Gastroesophageal sphincter (tissue), 3 donors: Measurements from ENCODE around the gene RPL19.

Source experiments
- POLR2A ChIP-seq, 2 donors: fragments of 450-650 bp; IDR thresholded peaks; one replicate each; pipeline ENCODE4 v1.6.1; 2017; ENCODE audit warnings: antibody characterized with exemption in 2 of 2, mild to moderate bottlenecking in 2 of 2, moderate library complexity in 1 of 2
- TF ChIP-seq, protein P1 (sequence below), 4 experiments: fragments of 200-600 bp in 2 of 4; fragments of 450-650 bp in 2 of 4; sonication (generic) in 1 of 4; IDR thresholded peaks; one replicate each; pipeline ENCODE4 v1.5.1; 2017 to 2019; ENCODE audit warnings: antibody characterized with exemption in 4 of 4, mild to moderate bottlenecking in 2 of 4, moderate library complexity in 2 of 4

DNA sequence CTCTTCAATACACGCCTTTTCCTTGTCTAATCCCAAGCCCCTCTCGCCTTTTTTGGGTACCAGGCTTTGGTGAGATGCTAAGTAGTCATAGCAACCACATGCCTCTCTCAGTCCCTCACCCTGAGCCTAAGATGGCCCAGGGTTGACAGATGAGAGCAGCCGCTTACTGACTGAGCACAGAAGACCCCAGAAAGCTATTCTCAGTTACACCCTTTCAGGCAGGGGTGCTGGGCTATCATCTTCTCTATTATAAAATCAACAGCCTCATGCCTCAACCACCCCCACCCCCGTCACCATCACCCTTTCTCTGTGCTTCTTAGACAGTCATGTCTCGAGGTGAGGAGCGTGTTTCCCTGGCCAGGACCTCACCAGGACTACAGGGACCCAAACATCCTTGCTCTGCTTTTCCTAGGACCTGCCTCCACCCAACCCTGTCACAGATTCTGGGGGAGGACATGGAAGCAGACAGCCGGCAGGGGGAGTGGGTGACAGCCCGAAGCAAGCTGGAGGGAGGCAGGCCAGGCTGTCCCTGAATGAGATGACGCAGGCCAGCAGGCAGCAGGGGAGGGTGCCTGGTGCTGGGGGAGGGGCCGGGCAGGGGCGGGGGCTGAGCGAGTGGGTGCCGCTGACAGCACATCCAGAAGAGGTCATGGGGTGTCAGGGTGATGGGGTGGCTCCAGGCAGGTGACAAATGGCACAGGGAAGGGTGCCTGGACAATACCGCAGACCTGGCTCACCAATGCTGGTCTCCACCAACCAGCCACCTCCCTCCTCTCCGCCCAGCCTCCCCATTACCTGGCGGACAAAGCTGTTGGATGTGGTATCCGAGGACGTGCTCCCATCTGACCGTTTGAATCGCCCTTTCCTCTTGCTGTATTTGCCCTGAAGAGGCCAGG is 5.7 kb upstream of the RPL19 start:
- TF ChIP-seq, protein P1, sequence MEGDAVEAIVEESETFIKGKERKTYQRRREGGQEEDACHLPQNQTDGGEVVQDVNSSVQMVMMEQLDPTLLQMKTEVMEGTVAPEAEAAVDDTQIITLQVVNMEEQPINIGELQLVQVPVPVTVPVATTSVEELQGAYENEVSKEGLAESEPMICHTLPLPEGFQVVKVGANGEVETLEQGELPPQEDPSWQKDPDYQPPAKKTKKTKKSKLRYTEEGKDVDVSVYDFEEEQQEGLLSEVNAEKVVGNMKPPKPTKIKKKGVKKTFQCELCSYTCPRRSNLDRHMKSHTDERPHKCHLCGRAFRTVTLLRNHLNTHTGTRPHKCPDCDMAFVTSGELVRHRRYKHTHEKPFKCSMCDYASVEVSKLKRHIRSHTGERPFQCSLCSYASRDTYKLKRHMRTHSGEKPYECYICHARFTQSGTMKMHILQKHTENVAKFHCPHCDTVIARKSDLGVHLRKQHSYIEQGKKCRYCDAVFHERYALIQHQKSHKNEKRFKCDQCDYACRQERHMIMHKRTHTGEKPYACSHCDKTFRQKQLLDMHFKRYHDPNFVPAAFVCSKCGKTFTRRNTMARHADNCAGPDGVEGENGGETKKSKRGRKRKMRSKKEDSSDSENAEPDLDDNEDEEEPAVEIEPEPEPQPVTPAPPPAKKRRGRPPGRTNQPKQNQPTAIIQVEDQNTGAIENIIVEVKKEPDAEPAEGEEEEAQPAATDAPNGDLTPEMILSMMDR (IDR thresholded peaks at IDR 0.05), result peak in 3 of 4 experiments; percentile 27 to 56 (median 38)
- TF ChIP-seq POLR2A (IDR thresholded peaks at IDR 0.05), result no peak
